H1 (cell line): ENCODE results near the gene AP1S3. TPM values are rescaled to one million over a fixed set of nuclear protein-coding genes. Genes with fewer than 3 reads are reported as not detected.

Experiments used
- CTCF ChIA-PET: fragments of 300-600 bp; sonication (Branson Sonifier 250); formaldehyde crosslinking; loops from one replicate; lab custom pipeline; 2021; ENCODE audit not compliant: partially characterized antibody; lab: Charles Lee
- POLR2A ChIA-PET: fragments of 300-600 bp; sonication (Branson Sonifier 250); formaldehyde crosslinking; loops from one replicate; lab custom pipeline; 2021; ENCODE audit warnings: inconsistent platforms; ENCODE audit not compliant: partially characterized antibody; lab: Charles Lee
- DNase-seq, 2 experiments: peaks; one replicate each; pipeline versions ENCODE4 v3.0.0 to v3.0.0-alpha.2; 2010 to 2022; ENCODE audit warnings: low spot score in 2 of 2, low read depth in 1 of 2, mixed read lengths in 1 of 2
- FAIRE-seq: peaks from 2 replicates; lab custom pipeline; 2011; peaks lifted over from hg19 to GRCh38; lab: Jason Lieb, UNC
- H2AFZ ChIP-seq: 2 replicates; pipeline ENCODE4 v1.8.1; 2012; ENCODE audit warnings: low read length, inconsistent platforms
- H2AK5ac ChIP-seq: 2 replicates; pipeline ENCODE4 v1.6.1; 2013; ENCODE audit warnings: low read depth, low read length
- H2BK120ac ChIP-seq: replicated peaks from 2 replicates; pipeline ENCODE3; 2013; ENCODE audit warnings: low read depth, low read length, inconsistent platforms
- H2BK12ac ChIP-seq: 2 replicates; pipeline ENCODE4 v1.6.1; 2013; ENCODE audit warnings: low read depth, low read length
- H2BK15ac ChIP-seq: 2 replicates; pipeline ENCODE4 v1.6.1; 2013; ENCODE audit warnings: low read length
- H2BK20ac ChIP-seq: 2 replicates; pipeline ENCODE4 v1.6.1; 2013; ENCODE audit warnings: low read length
- H2BK5ac ChIP-seq: 2 replicates; pipeline ENCODE4 v1.6.1; 2013; ENCODE audit warnings: low read depth, low read length
- H3K14ac ChIP-seq: 2 replicates; pipeline ENCODE4 v1.6.1; 2013; ENCODE audit warnings: inconsistent platforms; ENCODE audit not compliant: insufficient read length
- H3K18ac ChIP-seq: 2 replicates; pipeline ENCODE4 v1.6.1; 2013; ENCODE audit warnings: low read length; ENCODE audit errors: extremely low read depth
- H3K23ac ChIP-seq: 2 replicates; pipeline ENCODE4 v1.6.1; 2013; ENCODE audit warnings: inconsistent platforms; ENCODE audit not compliant: insufficient read length
- H3K23me2 ChIP-seq: 2 replicates; pipeline ENCODE4 v1.6.1; 2013; ENCODE audit warnings: low read depth, low read length
- H3K27ac ChIP-seq: 2 replicates; pipeline ENCODE4 v1.6.1; 2011; ENCODE audit warnings: low read depth, low read length, inconsistent platforms
- H3K27me3 ChIP-seq, 4 experiments: replicated peaks in 1 of 4; 1 replicate in 1 of 4; 2 replicates in 3 of 4; pipeline versions ENCODE4 v1.6.1 to v1.8.1; 2011 to 2013; ENCODE audit warnings: low read length in 3 of 4, mild to moderate bottlenecking in 3 of 4, inconsistent platforms in 2 of 4, mixed read lengths in 2 of 4, moderate library complexity in 1 of 4; ENCODE audit not compliant: control insufficient read depth in 3 of 4, insufficient read depth in 3 of 4; ENCODE audit errors: extremely low read depth in 1 of 4
- H3K36me3 ChIP-seq, 4 experiments: 2 replicates each; pipeline versions ENCODE4 v1.6.1 to v1.8.1; 2011 to 2013; ENCODE audit warnings: mild to moderate bottlenecking in 4 of 4, low read length in 3 of 4, moderate library complexity in 2 of 4, control low read depth in 1 of 4, inconsistent platforms in 1 of 4; ENCODE audit not compliant: insufficient read depth in 4 of 4, control insufficient read depth in 2 of 4
- H3K4ac ChIP-seq: replicated peaks from 2 replicates; pipeline ENCODE3; 2013; ENCODE audit warnings: low read length, low read depth, mixed read lengths, inconsistent platforms; ENCODE audit not compliant: insufficient read length
- H3K4me1 ChIP-seq, 4 experiments: replicated peaks in 1 of 4; 1 replicate in 1 of 4; 2 replicates in 3 of 4; pipeline versions ENCODE4 v1.6.1 to v1.8.1; 2011 to 2013; ENCODE audit warnings: low read length in 3 of 4, inconsistent platforms in 2 of 4, mixed read lengths in 1 of 4; ENCODE audit not compliant: insufficient read depth in 4 of 4, control insufficient read depth in 3 of 4
- H3K4me2 ChIP-seq, 2 experiments: 2 replicates each; pipeline versions ENCODE4 v1.6.1 to v1.8.1; 2011 to 2013; ENCODE audit warnings: low read depth in 2 of 2, low read length in 2 of 2, control low read depth in 1 of 2, inconsistent platforms in 1 of 2, mild to moderate bottlenecking in 1 of 2; ENCODE audit not compliant: insufficient read depth in 1 of 2
- H3K4me3 ChIP-seq, 4 experiments: fragments of 200-600, 300-600 bp in 1 of 4; sonication (generic), shearing (Covaris generic), sonication (Bioruptor Twin) in 1 of 4; 2 replicates each; pipeline versions ENCODE4 v1.5.1 to v1.8.1; 2011 to 2016; ENCODE audit warnings: low read length in 4 of 4, low read depth in 3 of 4, control low read depth in 2 of 4, inconsistent platforms in 2 of 4, mild to moderate bottlenecking in 2 of 4, mixed read lengths in 1 of 4, moderate library complexity in 1 of 4; ENCODE audit not compliant: insufficient read depth in 2 of 4; ENCODE audit errors: extremely low read depth in 1 of 4
- H3K56ac ChIP-seq: replicated peaks from 2 replicates; pipeline ENCODE3; 2013; ENCODE audit warnings: low read depth, mild to moderate bottlenecking, mixed read lengths, low read length, inconsistent platforms; ENCODE audit not compliant: insufficient read length
- H3K79me1 ChIP-seq: 2 replicates; pipeline ENCODE4 v1.6.1; 2013; ENCODE audit warnings: low read depth, low read length, control low read depth
- H3K79me2 ChIP-seq, 2 experiments: 2 replicates each; pipeline versions ENCODE4 v1.6.1 to v1.8.1; 2012 to 2013; ENCODE audit warnings: low read length in 2 of 2, mild to moderate bottlenecking in 2 of 2, inconsistent platforms in 1 of 2; ENCODE audit not compliant: insufficient read depth in 2 of 2, control insufficient read depth in 1 of 2
- H3K9ac ChIP-seq, 4 experiments: replicated peaks in 1 of 4; 1 replicate in 1 of 4; 2 replicates in 3 of 4; pipeline versions ENCODE4 v1.6.1 to v1.8.1; 2011 to 2013; ENCODE audit warnings: low read depth in 3 of 4, low read length in 3 of 4, control low read depth in 2 of 4, mild to moderate bottlenecking in 2 of 4, moderate library complexity in 2 of 4, inconsistent platforms in 1 of 4; ENCODE audit errors: extremely low read depth in 1 of 4
- H3K9me3 ChIP-seq, 2 experiments: 2 replicates each; pipeline versions ENCODE4 v1.6.1 to v1.8.1; 2012 to 2013; ENCODE audit warnings: mild to moderate bottlenecking in 2 of 2, moderate library complexity in 2 of 2, control low read depth in 1 of 2, inconsistent platforms in 1 of 2, low read depth in 1 of 2, low read length in 1 of 2, mixed read lengths in 1 of 2; ENCODE audit not compliant: insufficient read depth in 2 of 2
- H4K20me1 ChIP-seq, 2 experiments: replicated peaks in 1 of 2; 2 replicates each; pipeline versions ENCODE3 to v1.8.1; 2011 to 2013; ENCODE audit warnings: inconsistent platforms in 2 of 2, low read length in 2 of 2, mild to moderate bottlenecking in 1 of 2; ENCODE audit not compliant: insufficient read depth in 2 of 2, control insufficient read depth in 1 of 2
- H4K5ac ChIP-seq: 2 replicates; pipeline ENCODE4 v1.6.1; 2013; ENCODE audit warnings: low read length, low read depth, mixed read lengths, inconsistent platforms; ENCODE audit not compliant: insufficient read length
- H4K8ac ChIP-seq: 2 replicates; pipeline ENCODE4 v1.8.0; 2013; ENCODE audit warnings: mild to moderate bottlenecking, moderate library complexity, low read length, inconsistent platforms; ENCODE audit not compliant: insufficient read depth; ENCODE audit errors: extremely low read depth
- H4K91ac ChIP-seq: replicated peaks from 2 replicates; pipeline ENCODE3; 2013; ENCODE audit warnings: low read length, mixed read lengths, inconsistent platforms; ENCODE audit not compliant: insufficient read length
- BACH1 ChIP-seq: IDR thresholded peaks from 2 replicates; pipeline ENCODE4 v1.6.1; 2012; ENCODE audit warnings: low read length, improper control_type of control experiment
- CBX8 ChIP-seq: fragments of 300-800, 300-1000 bp; sonication (generic); IDR thresholded peaks from 2 replicates; pipeline ENCODE4 v1.7.1; 2016; ENCODE audit warnings: low read depth, low read length, borderline replicate concordance
- CEBPB ChIP-seq: IDR thresholded peaks from 2 replicates; pipeline ENCODE4 v1.6.1; 2012; ENCODE audit warnings: low read depth, low read length
- CHD1 ChIP-seq: IDR thresholded peaks from 2 replicates; pipeline ENCODE4 v1.6.1; 2012; ENCODE audit warnings: low read depth, low read length, improper control_type of control experiment
- CTCF ChIP-seq, 3 experiments: IDR thresholded peaks; 1 replicate in 2 of 3; 2 replicates in 1 of 3; pipeline versions ENCODE4 v1.5.1 to v1.6.1; 2011; ENCODE audit warnings: low read length in 3 of 3, mild to moderate bottlenecking in 3 of 3, inconsistent platforms in 2 of 3, low read depth in 1 of 3, moderate library complexity in 1 of 3; ENCODE audit not compliant: insufficient read depth in 1 of 3; ENCODE audit errors: control extremely low read depth in 1 of 3
- TBP ChIP-seq: IDR thresholded peaks from 2 replicates; pipeline ENCODE4 v1.6.1; 2011; ENCODE audit warnings: low read depth, low read length, improper control_type of control experiment
- WGBS, 2 experiments: shearing (Covaris generic) in 1 of 2; methylation state at CpG; one replicate each; pipeline versions ENCODE4 v1.1.6 to v1.1.7; 2013 to 2015; ENCODE audit warnings: low lambda C conversion rate in 2 of 2, mixed read lengths in 2 of 2, inconsistent platforms in 1 of 2, low coverage in 1 of 2, missing lambda C conversion rate in 1 of 2; ENCODE audit not compliant: insufficient replicate concordance in 2 of 2, insufficient coverage in 1 of 2, insufficient read length in 1 of 2; ENCODE audit errors: extremely low coverage in 1 of 2, missing lambda C conversion rate in 1 of 2; 5-methylcytosine and 5-hydroxymethylcytosine counted together
- polyA plus RNA-seq, 7 experiments: library from polyadenylated mRNA; depleted of rRNA in 3 of 7; stranded (reverse) in 5 of 7; unstranded in 2 of 7; fragments of >200 nt in 5 of 7; fragments of 200-250 nt in 2 of 7; gene quantifications; 1 replicate in 5 of 7; 2 replicates in 1 of 7; 4 replicates in 1 of 7; pipeline versions ENCODE4 v1.2.1 to v1.2.3, GENCODE V29; 2011 to 2013; ENCODE audit warnings: missing spikeins in 2 of 7, mixed read lengths in 2 of 7
- total RNA-seq: library from RNA; stranded (reverse); fragmentation: NEBNext Ultra II Directional; extraction: Animal tissue kit (Norgen Biotek cat#: 25700); gene quantifications from 2 replicates; pipeline ENCODE4 v1.2.1, GENCODE V29; 2021

The AP1S3 gene
- total and polyA plus RNA-seq, 2 of the 8 experiments (the other 6 are each of a cell fraction or from before 2014, with no cell fraction given), result 3.9 to 20.2 TPM

- POLR2A ChIA-PET, result interaction anchor here (0.7 kb wide), 1 partner anchor 144 kb away, joined by 3 read pairs; no protein-coding TSS in a partner anchor
- CTCF ChIA-PET, result interaction anchor here (0.6 to 2.6 kb wide), 18 partner anchors 9 to 1110 kb away, joined by 3 to 9 read pairs (median 4); no protein-coding TSS in a partner anchor
- TF ChIP-seq BACH1 (no peak), CTCF (IDR thresholded peaks at IDR 0.05; ENCODE audit: control extremely low read depth in 1 of 3, insufficient read depth in 1 of 3, low read depth in 1 of 3, low read length in 3 of 3) (no peak), CEBPB (no peak), CBX8 (no peak), CHD1 (no peak), TBP (no peak)
- H2BK20ac ChIP-seq, result no peak overlapping the region
- no peak overlapping the region for H3K23ac ChIP-seq
- no peak overlapping the region for H3K4ac ChIP-seq
- H4K20me1 ChIP-seq, result no peaks in the 10 kb centered on the region
- no peak overlapping the region for H3K14ac ChIP-seq
- H4K5ac ChIP-seq, result no peak overlapping the region
- WGBS, 2 experiments, result 92% methylated on average over 4 of the region's 4 CpGs; no CpG with 5 or more reads in 1 of the 2 experiments
- H3K79me1 ChIP-seq, result no peaks in the 10 kb centered on the region; the same call in 1 of the 2 replicates
- no peak for DNase-seq
- H2BK120ac ChIP-seq, result no peak overlapping the region
- no peak overlapping the region for H2AK5ac ChIP-seq
- no peak overlapping the region for H3K4me2 ChIP-seq
- no peak for FAIRE-seq
- no peaks in the 10 kb centered on the region; a peak in 1 of 8 replicates for H3K36me3 ChIP-seq
- no peak overlapping the region for H2BK12ac ChIP-seq
- H2BK5ac ChIP-seq, result no peak overlapping the region
- peaks cover 0 to 8% of the 10 kb centered on the region in 2 experiments; a peak in 1 of 4 replicates for H3K79me2 ChIP-seq
- no peak overlapping the region for H3K18ac ChIP-seq
- no peaks in the 10 kb centered on the region for H3K9me3 ChIP-seq
- H3K27ac ChIP-seq, result no peak overlapping the region
- no peak overlapping the region for H2BK15ac ChIP-seq
- no peak overlapping the region for H4K91ac ChIP-seq
- no peaks in the 10 kb centered on the region for H3K23me2 ChIP-seq
- no peak overlapping the region for H2AFZ ChIP-seq
- no peaks in the 10 kb centered on the region for H3K27me3 ChIP-seq
- no peaks in the 10 kb centered on the region for H3K4me1 ChIP-seq
- H3K56ac ChIP-seq, result no peak overlapping the region
- H4K8ac ChIP-seq, result no peak overlapping the region
- no peak overlapping the region for H3K4me3 ChIP-seq
- no peak overlapping the region for H3K9ac ChIP-seq
Measured at GRCh38 chr2:223800908-223801307, 36.5 kb downstream of the AP1S3 start.
